ENCODE data around the gene SLC25A10.
"Not testable (repeated sequence)": the region's sequence is repeated elsewhere in the genome, so short reads cannot be mapped to it uniquely, and the experiment has no call there.

Gene SLC25A10

GRCh38 chr17:81711814-81712467 is at the start of gene SLC25A10:
SLC25A10 (plus strand) TSS chr17:81712284; CDS start chr17:81712427, 143 bp downstream.
- DNase-seq (ENCODE audit: low read depth, low spot score) = peak; percentile 55

- no peak for DNase-seq (ENCODE audit: low read depth, low spot score)
These were observed 48.0 kb upstream of the SLC25A10 start for GRCh38 chr17:81664051-81664470.

GRCh38 chr17:81665205-81666091 is 46.6 kb upstream of the SLC25A10 start:
- DNase-seq (ENCODE audit: low read depth, low spot score) = no peak

GRCh38 chr17:81666092-81666341 is 46.1 kb upstream of the SLC25A10 start:
- DNase-seq (ENCODE audit: low read depth, low spot score) = no peak

- peak; percentile 88 for DNase-seq (ENCODE audit: low read depth, low spot score)
These were observed 45.5 kb upstream of the SLC25A10 start, which contains the start of the genes CCDC137 and OXLD1 for GRCh38 chr17:81666342-81667191. CCDC137 (plus strand) TSS chr17:81666737; CDS start chr17:81666767, 30 bp downstream. OXLD1 (minus strand) TSS chr17:81666605; CDS start chr17:81666577, 28 bp downstream.

GRCh38 chr17:81667754-81668153 is 44.3 kb upstream of the SLC25A10 start:
- DNase-seq (ENCODE audit: low read depth, low spot score) = no peak

GRCh38 chr17:81672504-81672903 is 39.6 kb upstream of the SLC25A10 start:
- no peak for DNase-seq (ENCODE audit: low read depth, low spot score)

GRCh38 chr17:81672954-81673353 is 39.1 kb upstream of the SLC25A10 start:
- DNase-seq (ENCODE audit: low read depth, low spot score) = no peak

GRCh38 chr17:81673561-81674258 is 38.4 kb upstream of the SLC25A10 start:
- no peak for DNase-seq (ENCODE audit: low read depth, low spot score)

GRCh38 chr17:81675515-81676221 is 36.4 kb upstream of the SLC25A10 start:
- not testable (repeated sequence) for DNase-seq (ENCODE audit: low read depth, low spot score)

GRCh38 chr17:81676906-81677305 is 35.2 kb upstream of the SLC25A10 start:
- DNase-seq (ENCODE audit: low read depth, low spot score) = no peak

- no peak for DNase-seq (ENCODE audit: low read depth, low spot score)
These were observed 31.9 kb upstream of the SLC25A10 start for GRCh38 chr17:81680150-81680549.

GRCh38 chr17:81681672-81682071 is 30.4 kb upstream of the SLC25A10 start:
- no peak for DNase-seq (ENCODE audit: low read depth, low spot score)

GRCh38 chr17:81682565-81683207 is 29.4 kb upstream of the SLC25A10 start:
- DNase-seq (ENCODE audit: low read depth, low spot score) = no peak

GRCh38 chr17:81683208-81683583 is 28.9 kb upstream of the SLC25A10 start:
- no peak for DNase-seq (ENCODE audit: low read depth, low spot score)

GRCh38 chr17:81683584-81684441 is 28.3 kb upstream of the SLC25A10 start, which contains the start of the genes ARL16 and HGS:
ARL16 (minus strand) TSS chr17:81683797; CDS start chr17:81683753, 44 bp downstream.
HGS (plus strand) TSS chr17:81684011; CDS start chr17:81684067, 56 bp downstream.
- DNase-seq (ENCODE audit: low read depth, low spot score) = peak; percentile 95

GRCh38 chr17:81684442-81684911 is 27.6 kb upstream of the SLC25A10 start:
- no peak for DNase-seq (ENCODE audit: low read depth, low spot score)

- DNase-seq (ENCODE audit: low read depth, low spot score) = no peak
These were observed 27.0 kb upstream of the SLC25A10 start for GRCh38 chr17:81685108-81685507.

GRCh38 chr17:81686614-81687013 is 25.5 kb upstream of the SLC25A10 start:
- DNase-seq (ENCODE audit: low read depth, low spot score) = no peak
